CD4-positive, alpha-beta T cell treated with Interleukin-4 for 4 hours (primary cell): ENCODE results near the gene KIF15.
A peak's percentile ranks its signal among the peaks of the same experiment; 100 is the strongest.
"Not testable (repeated sequence)": the region's sequence is repeated elsewhere in the genome, so short reads cannot be mapped to it uniquely, and the experiment has no call there.

Experiments used
- DNase-seq: peaks from one replicate; pipeline ENCODE4 v3.0.0-alpha.2; 2020

KIF15 gene

DNA sequence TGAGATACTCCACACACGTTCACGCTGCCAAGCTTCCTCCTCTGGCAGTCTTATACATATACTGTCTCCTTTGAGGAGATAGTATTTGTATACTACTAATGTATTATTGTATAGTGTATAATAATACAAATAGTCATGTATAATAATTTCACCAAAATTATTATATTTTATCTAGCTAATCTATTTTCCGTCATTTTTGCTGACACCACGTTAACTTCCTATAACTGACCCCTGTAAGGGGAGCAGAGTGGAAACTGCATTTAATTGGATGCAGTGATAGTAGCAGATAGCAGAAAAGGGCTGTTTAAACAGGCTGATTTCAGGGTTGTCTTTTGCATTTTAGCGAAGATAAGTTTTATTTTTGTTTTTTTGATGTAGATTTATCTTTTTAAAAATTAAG lies 69.6 kb downstream of the KIF15 start:
- DNase-seq, result no peak

DNA sequence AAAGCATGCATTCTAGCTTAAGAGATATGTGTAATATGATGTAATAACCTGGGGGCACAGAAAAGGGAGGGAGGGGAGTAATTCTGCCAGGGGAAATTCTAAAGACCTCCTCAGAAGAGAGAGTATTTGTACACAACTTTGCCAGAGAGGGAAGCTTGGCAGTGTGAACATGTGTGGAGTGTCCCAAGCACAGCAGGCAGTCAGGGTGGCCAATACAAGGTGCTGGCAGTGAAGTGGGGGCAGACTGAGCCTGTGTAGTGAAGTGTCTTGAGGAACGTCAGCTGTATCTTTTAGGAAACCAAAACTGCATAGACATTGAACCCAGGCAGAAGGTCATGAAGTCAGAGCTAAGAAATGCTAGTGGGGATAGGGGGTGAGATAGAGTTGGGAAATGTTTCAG lies 70.4 kb downstream of the KIF15 start:
- no peak for DNase-seq

DNA sequence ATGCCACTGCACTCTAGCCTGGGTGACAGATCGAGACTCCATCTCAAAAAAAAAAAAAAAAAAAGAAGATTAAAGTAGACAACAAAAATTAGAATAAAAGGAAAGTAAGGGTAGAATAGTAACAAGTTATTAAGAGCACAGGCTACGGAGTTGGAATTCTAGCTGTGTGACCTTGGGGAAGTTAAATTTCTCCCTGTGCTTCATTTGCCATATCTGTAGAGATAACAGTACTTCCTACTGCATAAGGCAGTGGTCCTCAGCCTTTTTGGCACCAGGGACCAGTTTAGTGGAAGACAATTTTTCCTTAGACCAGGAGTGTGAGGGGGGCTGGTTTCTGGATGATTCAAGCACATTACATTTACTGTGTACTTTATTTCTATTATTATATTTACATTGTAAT lies 71.4 kb downstream of the KIF15 start:
- DNase-seq, result no peak

DNA sequence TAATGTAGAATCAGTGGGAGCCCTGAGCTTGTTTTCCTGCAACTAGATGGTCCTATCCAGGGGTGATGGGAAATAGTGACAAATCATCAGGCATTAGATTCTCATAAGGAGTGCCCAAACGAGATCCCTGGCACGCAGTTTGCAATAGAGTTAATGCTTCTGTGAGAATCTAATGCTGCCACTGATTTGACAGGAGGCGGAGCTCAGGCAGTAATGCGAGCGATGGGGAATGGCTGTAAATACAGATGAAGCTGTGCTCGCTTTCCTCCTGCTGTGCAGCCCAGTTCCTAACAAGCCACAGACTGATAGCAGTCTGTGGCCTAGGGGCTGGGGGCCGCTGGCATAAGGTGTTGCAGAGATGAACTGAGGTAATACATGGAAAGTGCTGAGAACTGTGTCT lies 71.8 kb downstream of the KIF15 start:
- no peak for DNase-seq

DNA sequence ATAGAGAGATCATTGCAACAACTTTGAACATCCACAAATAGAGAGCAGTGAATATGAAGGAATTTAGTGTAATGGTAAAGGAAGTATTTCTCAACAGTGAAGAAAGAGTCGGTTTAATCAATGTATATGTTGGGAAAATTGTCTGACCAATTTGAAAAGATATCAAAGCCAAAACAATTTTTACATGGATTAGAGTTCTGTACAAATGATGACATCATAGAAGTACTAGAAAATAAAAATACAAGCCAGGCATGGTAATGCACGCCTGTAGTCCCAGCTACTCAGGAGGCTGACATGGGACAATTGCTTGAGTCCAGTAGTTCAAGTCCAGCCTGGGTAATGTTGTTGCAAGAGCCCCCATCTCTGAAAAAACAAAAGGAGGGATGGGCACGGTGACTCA lies 74.1 kb downstream of the KIF15 start:
- no peak for DNase-seq

DNA sequence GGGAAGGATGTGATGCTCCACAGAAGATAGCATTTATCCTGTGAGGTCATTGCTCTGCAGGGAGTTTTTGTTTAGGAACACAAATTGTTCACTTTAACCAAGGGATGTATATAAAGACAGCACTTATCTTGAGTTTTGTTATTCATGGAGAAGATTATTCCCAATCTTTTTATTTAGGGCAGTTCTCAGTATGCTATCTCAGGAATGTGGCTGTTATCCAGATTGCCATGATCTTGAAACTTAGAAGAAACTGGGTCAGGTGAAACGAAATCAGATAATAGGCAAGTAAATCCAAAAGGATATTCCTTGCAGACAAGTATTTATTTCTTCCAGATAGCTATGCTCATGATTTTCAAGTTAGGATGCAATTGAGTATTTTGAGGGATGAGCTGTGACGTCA lies 80.8 kb downstream of the KIF15 start:
- DNase-seq, result no peak

DNA sequence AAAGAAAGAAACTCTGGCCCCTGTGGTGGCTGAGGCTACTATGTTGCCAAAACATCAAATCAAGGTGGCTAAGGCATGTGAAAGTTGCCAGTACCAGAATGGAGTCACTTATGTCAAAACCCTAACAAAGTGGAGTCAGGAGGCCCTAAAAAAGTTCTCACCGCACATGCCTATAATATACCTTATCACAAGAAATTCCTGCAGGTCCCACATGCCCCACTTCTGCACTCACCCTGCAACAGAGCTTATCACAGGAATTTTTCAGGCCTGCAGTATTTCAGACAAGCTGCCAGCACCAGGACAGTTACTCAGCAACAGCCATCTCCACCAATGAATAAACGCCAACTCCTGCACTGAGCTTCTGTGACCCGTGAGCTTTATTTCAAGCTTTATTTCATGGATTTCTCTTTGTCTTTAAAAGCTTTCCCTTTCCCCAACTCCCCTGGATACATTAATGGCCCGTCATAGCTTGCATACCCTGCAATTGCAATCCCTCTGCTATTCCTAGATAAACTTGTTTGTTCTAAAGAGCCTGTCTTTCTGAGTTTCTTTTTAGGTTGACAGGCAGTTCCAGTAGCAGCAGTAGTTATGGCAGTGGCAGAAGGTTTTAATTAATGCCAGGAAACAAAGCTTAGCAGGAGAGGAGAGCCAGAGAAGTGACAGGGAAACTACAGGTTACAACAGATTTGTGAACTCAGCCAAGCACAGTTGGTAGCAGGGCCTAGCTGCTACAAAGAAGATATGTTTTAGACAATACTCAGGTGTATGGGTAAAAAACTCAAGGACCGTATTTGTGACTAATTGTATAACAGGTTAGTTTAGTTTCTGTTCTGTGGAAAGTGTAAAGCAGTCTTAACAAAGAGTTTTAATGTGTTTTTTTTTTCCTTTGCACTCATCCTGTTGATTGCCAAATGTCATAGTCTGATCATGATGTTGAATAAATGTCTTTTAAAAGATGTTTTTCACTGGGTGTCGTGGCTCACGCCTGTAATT lies 84.2 kb downstream of the KIF15 start:
- DNase-seq, result no peak

DNA sequence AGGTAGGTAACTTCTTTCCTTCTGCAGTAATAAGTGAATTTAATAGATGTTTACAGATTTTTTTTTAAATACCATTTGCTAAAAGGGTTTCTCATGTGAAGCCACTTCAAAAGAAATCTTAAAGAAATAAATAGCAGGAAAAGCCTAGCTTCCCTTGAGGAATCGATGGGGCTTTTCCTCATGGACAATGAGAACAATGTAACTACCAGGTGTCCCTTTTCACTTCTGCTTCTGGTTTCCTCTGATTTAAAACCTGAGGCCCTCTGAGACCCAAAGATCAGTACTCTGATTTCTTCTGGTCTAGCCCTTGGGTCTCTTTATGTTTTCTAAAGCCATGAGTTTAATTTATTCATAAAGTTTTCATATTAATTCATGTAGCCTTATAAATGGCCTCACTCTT lies 87.0 kb downstream of the KIF15 start:
- DNase-seq, result no peak

DNA sequence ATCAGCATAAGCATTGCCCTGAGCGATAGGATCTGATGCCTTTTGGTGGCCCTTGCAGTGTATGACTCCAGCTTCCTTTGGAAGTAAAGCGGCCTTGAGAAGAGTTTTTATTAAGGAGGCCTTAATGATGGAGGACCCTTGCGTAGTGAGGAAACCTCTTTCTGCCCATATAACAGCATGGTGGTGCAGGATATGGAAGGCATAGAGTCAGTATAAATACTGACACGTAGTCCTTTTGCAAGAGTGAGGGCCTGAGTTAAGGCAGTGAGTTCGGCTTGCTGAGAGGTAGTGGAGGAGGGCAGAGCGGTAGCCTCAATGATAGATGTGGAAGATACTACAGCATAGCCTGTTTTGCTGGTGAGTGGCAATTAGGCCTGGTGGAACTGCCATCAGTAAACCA lies 95.1 kb downstream of the KIF15 start:
- DNase-seq, result not testable (repeated sequence)

DNA sequence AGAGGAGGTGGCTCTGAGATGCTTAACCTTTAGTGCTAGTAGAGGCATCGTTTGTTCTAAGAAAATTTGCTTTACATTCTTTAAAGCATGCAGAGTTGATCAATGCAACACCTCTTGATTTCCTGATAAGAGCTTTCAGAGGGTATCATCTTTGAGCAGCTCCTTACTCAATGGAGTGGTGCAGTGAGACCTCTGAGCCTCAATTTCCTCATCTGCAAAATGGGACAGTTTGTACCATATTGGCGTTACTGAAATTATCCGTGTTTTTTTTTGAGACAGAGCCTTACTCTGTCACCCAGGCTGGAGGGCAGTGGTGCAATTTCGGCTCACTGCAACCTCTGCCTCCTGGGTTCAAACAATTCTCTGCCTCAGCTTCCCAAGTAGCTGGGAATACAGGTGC lies 98.5 kb downstream of the KIF15 start:
- no peak for DNase-seq

DNA sequence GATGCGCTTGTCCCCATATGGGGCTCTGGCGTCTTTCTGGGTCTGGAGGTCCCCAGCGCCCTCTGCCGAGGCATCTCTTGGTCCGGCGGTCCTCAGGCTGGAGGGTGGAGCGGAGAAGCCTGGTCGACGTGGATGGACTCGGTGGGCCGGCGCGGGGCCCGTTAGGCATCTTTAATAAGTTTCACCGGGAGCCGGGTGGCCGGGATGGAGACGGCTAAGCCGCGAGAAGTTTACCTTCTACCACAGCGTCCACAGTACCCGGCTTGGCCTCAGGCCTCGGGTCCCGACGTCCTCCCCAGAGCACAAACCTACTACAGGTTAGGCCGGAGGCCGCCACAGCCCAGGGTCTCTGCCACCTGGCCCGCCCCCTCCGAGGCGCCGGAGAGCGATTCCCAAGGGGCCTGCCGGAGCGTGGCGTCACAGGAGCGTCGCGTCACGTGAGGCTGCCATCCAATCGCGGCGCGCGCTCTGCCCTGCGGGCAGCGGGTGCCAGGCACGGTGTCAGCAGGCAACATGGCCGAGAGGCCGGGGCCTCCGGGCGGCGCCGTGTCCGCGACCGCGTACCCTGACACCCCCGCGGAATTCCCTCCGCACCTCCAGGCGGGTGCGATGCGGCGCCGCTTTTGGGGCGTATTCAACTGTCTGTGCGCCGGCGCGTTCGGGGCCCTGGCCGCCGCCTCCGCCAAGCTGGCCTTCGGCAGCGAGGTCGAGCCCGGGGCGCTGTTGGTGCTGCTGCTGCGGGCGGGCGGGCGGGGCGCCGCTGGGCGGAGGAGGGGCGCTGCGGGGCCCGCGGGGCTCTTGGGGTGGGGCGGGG lies 100.0 kb downstream of the KIF15 start, which contains the start of gene TMEM42:
Gene TMEM42 (plus strand): TSS at position 501 of the 814 bp plus-strand sequence. CDS start 13 bp downstream, at position 514.
- peak; percentile 87 for DNase-seq

DNA sequence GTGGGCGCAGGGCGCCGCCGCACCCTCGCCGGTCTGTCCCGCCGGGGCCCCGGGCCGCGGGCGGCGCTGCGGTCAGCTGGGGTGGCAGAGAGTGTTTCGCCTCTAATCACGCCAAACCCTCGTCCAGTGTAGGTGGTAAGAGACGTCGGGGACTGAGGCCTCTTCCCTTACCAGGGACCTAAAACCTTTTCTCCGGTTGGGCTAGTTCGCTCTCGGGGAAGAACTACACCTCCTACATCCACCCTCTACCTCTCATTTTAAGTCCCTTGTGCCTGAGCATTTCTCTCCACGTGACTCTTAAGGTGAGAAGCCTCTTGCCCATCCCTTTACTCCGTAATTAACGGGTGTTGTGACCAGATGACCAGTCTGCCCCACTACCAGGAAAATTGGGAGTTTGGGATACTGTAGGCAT lies 100.6 kb downstream of the KIF15 start:
- peak; percentile 19 for DNase-seq

DNA sequence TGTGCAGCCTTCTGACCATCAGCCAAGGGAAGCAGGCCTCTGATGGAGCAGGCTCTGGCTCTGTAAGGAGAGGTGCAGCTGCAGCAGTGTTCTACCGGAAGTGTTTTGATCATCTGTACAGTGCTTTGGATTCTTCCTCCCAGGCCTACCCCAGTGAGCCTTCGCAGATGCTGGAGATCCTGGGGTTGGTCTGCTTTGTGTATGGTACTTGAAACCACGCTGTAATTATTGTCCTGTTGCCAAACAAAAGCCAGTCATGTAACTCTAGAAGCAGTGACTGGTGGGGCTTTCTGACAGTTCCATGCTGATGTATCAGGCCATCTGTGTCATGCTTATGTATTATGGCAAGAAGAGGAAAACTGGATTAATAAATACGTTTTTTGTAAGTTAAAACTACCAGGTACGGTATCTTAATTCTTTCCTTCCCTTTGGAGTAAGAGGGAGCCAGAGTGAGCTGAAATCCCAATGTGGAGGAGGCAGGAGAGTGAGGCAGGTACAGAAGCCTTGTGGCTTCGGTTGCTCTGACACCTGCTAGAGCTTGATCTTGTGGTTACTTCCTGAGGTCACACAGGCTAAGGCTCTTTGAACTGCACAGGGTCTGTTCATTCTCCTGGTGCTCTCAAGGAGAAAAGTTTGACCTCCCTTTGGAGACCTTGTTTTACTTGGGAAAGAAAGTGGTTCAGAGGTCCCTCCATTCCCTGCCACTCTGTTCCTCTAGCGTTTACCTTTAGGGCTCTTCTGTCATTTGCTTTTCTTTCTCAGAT lies 103.9 kb downstream of the KIF15 start:
- DNase-seq, result peak; percentile 12

DNA sequence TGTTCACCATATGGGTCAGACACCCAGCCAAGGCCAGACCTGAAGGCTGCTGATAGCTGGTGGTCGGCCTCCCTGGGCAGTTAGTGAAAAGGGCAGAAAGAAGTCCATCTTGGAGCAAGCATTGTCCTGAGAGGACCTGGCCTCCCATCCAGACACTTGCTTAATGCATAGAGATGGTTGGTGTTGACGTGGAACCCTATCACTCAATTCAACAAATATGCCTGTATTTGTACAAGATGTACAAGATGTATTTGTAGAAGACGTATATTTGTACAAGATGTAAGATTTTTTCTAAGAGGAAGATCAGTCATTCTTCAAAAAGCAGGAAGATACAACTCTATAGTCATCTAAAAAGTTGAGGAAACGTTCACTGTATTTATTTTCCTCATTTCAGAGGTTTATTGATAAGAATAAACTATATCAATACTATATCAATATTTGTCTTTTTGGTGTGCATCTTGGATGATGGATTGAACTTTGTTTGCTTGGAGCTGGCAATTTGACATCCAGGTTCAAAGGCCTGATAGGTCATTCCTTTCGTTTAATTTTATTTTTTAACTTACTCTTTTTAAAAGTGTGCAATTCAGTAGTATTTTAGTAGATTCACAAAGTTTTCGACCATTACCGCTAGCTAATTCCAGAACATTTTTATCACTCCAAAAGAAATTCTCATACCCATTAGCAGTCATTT lies 106.0 kb downstream of the KIF15 start:
- no peak for DNase-seq

DNA sequence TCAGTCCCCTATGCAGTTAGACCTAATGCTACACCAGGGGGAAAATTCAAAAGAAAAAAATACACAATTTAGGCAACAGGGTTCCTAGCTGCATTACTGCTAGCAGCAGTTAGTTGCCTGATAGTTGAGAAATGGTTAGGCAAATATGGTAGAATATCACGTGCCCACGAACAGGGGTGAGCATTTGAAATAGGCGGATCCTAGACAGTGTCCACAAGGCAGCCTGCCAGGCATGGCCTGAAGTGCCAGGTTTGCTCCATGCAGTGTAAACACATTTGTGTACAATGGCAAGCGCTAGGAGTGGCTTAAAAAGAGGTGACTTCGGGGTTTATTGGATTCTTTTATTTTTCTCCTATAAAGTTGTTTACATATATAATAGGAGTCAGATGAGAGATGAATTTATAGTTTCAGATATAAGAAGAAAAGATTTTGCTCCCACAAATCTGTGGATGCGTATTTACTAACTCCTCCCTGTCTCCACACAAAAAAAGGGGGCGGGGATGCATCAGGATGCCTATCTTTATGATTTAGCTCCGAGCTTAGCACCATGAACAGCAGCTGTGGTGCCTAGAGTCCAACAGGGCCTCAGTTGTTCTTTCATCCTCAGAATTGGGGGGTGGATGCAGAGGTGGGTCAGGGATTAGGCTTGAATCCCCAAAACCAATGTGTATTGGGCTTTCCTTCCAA lies 108.9 kb downstream of the KIF15 start:
- DNase-seq, result no peak

DNA sequence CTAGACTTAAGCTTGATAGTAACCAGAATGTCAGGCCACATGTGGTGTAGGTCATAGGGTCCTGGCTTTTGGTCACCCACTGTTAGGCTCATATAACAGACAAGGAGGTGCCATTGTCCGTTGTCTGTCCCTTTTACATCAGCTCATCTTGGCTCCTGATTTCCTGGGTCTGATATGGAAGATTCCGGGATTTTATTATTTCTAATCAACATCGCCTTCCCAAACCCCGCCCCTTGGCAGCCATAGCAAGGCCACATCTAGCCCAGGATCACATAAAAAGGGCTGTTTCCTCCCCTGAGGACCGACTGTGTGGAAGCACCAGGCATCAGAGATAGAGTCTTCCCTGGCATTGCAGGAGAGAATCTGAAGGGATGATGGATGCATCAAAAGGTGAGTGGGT lies 112.7 kb downstream of the KIF15 start, which contains the start of gene TGM4:
Gene TGM4 (plus strand): TSS at position 301 of the 400 bp plus-strand sequence. CDS start 71 bp downstream, at position 372.
- no peak for DNase-seq

DNA sequence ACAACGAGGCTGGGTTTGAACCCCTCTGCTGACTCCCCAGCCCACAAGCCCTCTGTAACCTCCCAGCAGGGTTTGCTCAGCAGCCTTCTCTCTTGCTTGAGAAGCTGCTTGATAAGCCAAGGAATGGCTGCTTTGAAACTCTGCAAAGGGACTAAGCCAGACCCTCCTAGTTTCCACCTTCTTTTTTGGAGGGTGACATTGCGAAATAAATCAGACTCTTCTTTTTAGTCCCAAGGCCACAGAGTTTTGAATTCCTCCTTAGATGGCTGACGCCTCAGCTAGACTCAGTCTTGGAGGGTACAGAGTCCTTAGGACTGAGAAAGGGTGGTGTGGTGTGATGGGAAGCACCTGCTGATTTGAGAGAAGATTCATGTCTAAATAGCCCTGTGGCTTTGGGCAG lies 114.0 kb downstream of the KIF15 start:
- DNase-seq, result no peak

DNA sequence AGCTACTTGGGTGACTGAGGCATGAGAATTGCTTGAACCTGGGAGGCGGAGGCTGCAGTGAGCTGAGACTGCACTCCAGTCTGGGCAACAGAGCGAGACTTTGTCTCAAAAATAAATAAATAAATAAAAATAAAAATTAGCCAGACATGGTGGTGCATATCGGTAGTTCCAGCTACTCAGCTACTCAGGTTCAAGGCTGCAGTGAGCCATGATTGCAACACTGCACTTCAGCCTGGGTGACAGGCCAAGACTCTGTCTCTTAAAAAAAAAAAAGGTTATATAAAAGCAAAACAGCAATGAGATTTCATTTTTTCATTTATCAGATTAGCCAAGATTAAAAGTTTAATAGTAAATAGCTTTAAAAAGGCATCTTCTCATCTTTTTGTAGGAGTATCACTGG lies 115.7 kb downstream of the KIF15 start:
- DNase-seq, result no peak

DNA sequence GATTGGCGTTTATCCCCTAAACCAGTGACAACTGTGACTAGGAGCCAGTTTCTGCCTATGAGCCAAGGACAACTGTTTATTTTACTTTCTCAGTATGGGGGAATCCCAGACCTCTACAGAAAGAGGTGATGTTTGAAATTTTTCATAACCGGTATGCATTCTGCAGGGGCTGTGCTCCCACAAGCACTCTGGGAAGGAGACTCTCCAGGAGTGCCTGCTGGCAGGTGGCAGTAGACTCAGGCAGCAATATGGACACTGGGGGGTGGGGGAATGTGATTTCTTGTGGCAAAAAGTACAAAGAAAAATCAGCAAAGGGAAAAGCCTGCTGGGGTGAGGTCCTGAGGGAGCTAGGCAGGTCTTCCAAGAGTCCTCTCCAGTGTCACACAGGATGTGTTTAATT lies 118.7 kb downstream of the KIF15 start:
- no peak for DNase-seq

DNA sequence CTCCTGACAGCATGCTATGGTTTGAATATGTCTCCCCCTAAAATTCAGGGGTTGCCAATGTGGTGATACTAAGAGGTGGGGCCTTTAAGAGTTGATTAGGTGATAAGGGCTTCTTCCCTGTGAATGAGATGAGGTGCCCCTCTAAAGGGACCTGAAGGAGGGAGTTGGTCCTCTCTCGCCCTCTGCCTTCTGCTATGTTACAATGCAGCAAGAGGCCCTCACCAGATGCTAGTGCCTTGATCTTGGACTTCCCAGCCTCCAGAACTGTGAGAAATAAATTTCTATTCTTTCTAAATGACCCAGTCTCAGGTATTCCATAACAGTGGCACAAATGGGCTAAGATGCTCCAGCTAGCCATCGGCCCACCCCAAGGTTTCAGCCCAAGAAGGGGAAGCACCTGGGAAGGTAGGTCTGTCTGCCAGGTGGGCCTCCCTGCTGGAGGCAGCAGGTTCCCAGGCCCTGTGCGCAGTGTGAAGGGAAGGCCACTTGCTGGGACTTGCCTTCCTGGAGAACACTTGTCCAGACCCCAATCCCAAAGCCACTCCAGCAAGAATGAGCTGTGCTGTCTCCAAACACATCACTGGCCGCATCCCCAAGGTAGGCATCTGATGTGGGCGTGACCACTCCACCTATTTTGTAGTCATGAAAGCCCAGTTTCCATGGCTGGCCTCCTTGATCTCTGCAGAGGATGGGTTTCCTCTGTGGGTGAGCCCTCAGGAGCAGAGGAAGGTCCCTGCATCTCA lies 121.8 kb downstream of the KIF15 start:
- no peak for DNase-seq

DNA sequence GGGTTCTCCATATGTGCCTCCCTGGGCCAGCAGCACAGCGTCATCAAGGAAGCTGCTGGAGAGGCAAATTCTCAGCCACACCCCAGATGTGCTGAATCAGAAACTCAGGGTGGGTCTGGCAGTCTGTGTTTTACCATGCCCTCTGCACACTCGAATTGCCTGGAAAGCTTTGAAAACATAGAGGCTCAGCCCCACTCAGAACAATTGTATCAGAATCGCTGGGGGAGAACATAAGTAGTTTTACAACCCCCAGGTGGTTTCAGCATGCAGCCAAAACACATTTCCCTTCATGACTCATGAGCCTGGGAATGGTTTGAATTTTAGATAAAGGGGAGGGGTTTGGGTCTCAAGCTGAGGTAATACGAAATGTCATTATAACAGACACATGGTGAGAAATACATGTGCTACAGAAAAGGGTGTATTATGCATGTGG lies 122.4 kb downstream of the KIF15 start:
- no peak for DNase-seq
